SK-N-MC (cell line): ENCODE data around the gene PXYLP1.

Source experiments
- EZH2 ChIP-seq: fragments of 200-600 bp; sonication (generic); IDR thresholded peaks from one replicate; pipeline ENCODE4 v1.6.1; 2017; ENCODE audit warnings: antibody characterized with exemption
- POLR2AphosphoS5 ChIP-seq: IDR thresholded peaks from 2 replicates; pipeline ENCODE4 v1.6.1; 2012; ENCODE audit warnings: mild to moderate bottlenecking, low read depth, low read length, borderline replicate concordance

GRCh38 chr3:141334627-141335250 lies 103.1 kb downstream of the PXYLP1 start:
- TF ChIP-seq POLR2AphosphoS5: no peak
- no peak for TF ChIP-seq EZH2
